H7 (cell line): ENCODE measurements around the gene TDG. TPM values are rescaled to one million over a fixed set of nuclear protein-coding genes. Genes with fewer than 3 reads are reported as not detected.

Experiments
- DNase-seq: peaks from one replicate; pipeline ENCODE4 v3.0.0; 2012
- H3K27me3 ChIP-seq: 2 replicates; pipeline ENCODE4 v1.6.0; 2011; ENCODE audit warnings: mild to moderate bottlenecking, low read length; ENCODE audit not compliant: control insufficient read depth, insufficient read depth
- H3K36me3 ChIP-seq: replicated peaks from 2 replicates; pipeline ENCODE4 v1.5.1; 2011; ENCODE audit warnings: low read length; ENCODE audit not compliant: control insufficient read depth, insufficient read depth
- H3K4me3 ChIP-seq: 2 replicates; pipeline ENCODE4 v1.5.1; 2011; ENCODE audit warnings: low read depth, mild to moderate bottlenecking, control low read depth, low read length, moderate library complexity; ENCODE audit not compliant: insufficient read depth
- total RNA-seq: library from RNA; depleted of rRNA; stranded (reverse); fragments of >200 nt; shearing (Covaris generic); gene quantifications from 2 replicates; pipeline ENCODE4 v1.2.3, GENCODE V29; 2014

Gene TDG
- total RNA-seq, 1 experiment from 2014 or later, result 41.2 TPM

DNA sequence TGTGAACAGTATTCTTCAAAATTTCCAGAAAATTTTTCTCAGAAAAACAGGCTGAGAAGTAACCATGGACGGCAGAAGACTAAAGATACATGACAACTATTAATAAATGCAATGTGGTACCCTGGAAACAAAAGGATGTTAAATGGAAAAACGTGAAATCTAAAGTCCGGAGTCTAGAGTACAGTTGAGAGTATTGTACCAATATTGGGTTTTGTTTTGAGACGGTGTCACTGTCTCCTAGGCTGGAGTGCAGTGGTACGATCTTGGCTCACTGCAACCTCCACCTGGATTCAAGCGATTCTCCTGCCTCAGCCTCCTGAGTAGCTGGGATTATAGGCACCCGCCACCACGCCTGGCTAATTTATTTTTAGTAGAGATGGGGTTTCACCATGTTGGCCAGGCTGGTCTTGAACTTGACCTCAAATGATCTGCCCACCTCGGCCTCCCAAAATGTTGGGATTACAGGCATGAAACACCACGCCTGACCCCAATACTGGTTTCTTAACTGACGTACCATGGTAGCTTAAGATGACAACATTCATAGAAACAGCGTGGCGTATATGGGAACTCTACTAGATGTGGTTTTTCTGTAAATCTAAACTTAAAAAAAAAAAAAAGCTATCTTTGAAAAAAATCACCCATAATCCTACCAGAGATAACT, 16.8 kb upstream of the TDG start:
- Histone ChIP-seq H3K36me3 (peaks cover 56% of the 10 kb centered on the region), H3K27me3 (no peaks in the 10 kb centered on the region), H3K4me3 (no peak overlapping the region)
- no peak for DNase-seq

DNA sequence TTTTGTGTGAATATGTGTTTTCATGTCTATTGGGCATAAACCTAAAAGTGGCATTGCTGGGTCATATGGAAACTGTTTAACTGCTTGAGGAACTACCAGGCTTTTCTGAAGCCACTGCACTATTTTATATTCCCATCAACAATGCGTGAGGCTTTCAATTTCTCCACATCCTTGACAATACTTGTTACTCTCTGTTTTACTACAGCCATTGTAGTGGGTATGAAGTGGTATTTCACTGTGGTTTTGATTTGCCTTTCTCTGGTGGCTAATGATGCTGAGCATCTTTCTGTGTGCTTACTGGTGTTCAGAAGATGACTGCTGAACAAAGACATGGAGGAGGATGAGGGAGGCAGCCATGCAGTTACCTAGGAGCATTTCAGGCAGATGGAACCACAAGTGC, 13.2 kb upstream of the TDG start:
- peaks cover 36% of the 10 kb centered on the region for H3K36me3 ChIP-seq
- no peak overlapping the region for H3K4me3 ChIP-seq
- no peak for DNase-seq
- H3K27me3 ChIP-seq, result no peaks in the 10 kb centered on the region

DNA sequence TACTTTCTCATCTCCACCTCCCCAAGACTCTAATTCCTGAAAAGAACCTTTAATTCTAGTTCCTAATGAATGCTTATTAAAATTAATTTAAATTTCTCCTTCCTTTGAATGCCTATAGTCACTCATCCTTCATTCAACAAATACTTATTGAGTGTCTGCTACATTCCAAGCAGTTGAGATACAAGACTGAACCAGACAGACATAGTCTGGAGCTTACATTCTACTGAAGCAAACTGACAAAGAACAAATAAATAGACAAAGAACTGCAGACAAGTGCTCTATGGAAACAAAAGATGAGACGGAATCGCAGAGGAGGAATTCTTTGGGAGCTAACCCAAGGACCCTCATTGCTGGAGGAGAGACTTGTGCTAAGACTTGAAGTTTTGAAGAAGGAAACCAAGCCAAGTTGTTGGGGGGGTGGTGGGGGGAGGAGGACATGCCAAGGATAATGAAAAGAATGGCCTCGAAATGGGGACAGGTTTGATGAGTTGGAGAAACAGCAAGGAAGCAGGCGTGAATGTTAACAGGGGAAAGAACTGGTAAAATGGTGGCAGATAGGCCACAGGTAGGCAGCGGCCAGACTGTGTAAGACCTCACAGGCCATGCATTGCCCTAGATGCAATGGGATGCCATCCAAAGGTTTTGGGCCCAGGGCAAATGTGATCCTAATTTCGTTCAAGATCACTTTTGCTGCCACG, 9.7 kb upstream of the TDG start:
- H3K4me3 ChIP-seq, result peak overlapping the region; percentile 95
- peak; percentile 13 for DNase-seq
- H3K36me3 ChIP-seq, result peaks cover 21% of the 10 kb centered on the region
- no peaks in the 10 kb centered on the region for H3K27me3 ChIP-seq

- no peak for DNase-seq
- Histone ChIP-seq H3K36me3 (peaks cover 19% of the 10 kb centered on the region), H3K27me3 (no peaks in the 10 kb centered on the region), H3K4me3 (peak overlapping the region; percentile 95)
Measured at GRCh38 chr12:103956509-103957027, 9.1 kb upstream of the TDG start.

DNA sequence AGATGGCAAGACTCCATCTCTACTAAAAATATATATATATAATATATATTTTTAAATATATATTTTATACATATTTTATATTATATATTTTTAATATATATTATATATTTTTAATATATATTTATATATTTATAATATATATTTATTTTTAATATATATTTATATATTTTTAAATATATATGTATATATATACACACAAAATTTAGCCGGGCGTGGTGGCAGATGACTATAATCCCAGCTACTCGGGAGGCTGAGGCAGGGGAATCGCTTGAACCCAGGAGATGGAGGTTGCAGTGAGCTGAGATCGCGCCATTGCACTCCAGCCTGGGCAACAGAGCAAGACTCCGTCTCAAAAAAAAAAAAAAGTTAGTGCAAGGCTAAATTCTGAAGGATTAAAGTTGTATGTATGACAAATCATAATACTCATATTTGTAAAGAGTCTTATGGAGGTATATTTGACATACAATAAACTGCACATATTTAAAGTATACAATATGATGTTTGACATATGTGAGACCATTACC, 7.7 kb upstream of the TDG start:
- peaks cover 12% of the 10 kb centered on the region for H3K36me3 ChIP-seq
- peak overlapping the region; percentile 95; the same call in 1 of the 2 replicates for H3K4me3 ChIP-seq
- DNase-seq, result no peak
- H3K27me3 ChIP-seq, result no peaks in the 10 kb centered on the region

DNA sequence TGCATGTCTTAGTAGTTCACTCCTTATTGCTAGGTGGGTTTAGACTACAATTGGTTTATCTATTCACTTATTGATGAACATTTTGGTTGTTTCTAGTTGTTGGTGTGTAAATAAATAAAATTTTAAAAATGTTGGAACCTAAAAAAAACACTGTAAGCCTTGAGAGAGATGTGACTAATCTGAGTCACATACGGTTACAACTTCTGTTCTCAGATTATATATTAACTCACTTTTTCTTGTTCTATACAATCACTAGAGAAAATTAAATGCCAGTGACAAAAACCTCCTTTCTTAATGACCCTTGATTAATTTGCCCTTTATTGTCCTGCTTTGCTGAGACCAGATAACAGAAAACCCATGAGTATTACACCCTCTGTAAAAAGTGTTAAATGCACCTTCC, 7.1 kb upstream of the TDG start:
- peaks cover 5% of the 10 kb centered on the region for H3K36me3 ChIP-seq
- H3K4me3 ChIP-seq, result no peak overlapping the region
- no peak for DNase-seq
- H3K27me3 ChIP-seq, result no peaks in the 10 kb centered on the region

DNA sequence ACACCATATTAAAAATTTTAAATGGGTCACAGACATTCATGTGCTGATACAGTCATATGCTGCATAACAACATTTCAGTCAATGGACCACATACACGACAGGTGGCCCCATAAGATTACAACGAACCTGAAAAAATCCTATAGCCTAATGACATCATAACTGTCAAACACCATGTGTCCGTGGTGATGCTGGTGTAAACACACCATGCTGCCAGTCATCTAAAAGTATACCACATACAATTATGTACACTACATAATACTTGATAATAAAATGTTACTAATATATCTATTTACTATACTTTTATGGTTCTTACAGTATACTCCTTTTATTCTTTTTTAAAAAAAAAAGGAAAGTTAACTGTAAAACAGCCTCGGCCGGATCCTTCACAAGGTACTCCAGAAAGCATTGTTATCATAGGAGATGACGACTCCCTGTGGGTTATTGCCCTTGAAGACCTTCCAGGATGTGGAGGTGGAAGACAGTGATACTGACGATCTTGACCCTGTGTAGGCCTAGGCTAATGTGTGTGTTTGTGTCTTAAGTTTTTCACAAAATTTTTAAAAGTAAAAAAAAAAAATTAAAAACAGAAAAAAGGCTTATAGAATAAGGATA, 5.0 kb upstream of the TDG start:
- DNase-seq, result no peak
- Histone ChIP-seq H3K27me3 (no peaks in the 10 kb centered on the region), H3K4me3 (no peak overlapping the region), H3K36me3 (no peaks in the 10 kb centered on the region)

DNA sequence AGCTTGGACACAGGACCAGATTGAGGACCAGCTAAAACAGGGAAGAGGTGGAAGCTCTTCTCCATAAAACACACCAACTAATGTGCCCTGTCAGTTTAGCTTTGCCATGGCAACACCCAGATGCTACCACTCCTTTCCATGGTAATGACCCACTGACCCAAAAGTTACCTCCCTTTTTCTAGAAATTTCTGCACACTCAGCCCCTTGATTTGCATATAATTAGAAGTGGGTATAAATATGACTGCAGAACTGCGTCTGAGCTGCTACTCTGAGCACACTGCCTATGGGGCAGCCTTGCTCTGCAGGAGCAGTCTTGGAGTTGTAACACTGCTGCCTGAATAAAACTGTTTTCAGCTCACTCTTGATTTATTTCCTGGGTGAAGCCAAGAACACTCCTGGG, 3.2 kb upstream of the TDG start:
- no peak for DNase-seq
- H3K4me3 ChIP-seq, result no peak overlapping the region
- H3K36me3 ChIP-seq, result no peaks in the 10 kb centered on the region
- H3K27me3 ChIP-seq, result no peaks in the 10 kb centered on the region

GRCh38 chr12:103964805-103965204, 867 bp upstream of the TDG start:
- H3K27me3 ChIP-seq, result no peaks in the 10 kb centered on the region
- no peak for DNase-seq
- H3K4me3 ChIP-seq, result peak overlapping the region; percentile 81
- H3K36me3 ChIP-seq, result no peaks in the 10 kb centered on the region

DNA sequence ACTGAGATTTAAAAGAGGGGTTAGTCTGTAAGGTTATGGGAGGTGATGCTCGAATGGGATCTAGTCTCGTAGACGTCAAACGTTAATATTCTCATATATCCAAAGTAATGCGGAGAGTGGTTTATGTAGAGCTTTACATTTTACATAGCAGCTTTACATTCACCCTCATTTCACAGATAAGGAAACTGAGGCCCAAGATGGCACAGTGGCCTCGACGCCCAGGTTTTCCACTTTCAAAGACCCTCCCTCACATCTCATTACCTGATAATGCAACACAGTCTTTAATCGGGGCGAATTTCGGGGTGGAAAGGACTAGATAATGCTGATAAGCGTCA, 450 bp upstream of the TDG start:
- peak overlapping the region; percentile 81 for H3K4me3 ChIP-seq
- H3K36me3 ChIP-seq, result no peaks in the 10 kb centered on the region; the same call in 1 of the 2 replicates
- DNase-seq, result no peak
- no peaks in the 10 kb centered on the region for H3K27me3 ChIP-seq

GRCh38 chr12:103966736-103967135, 1.1 kb downstream of the TDG start:
- DNase-seq, result no peak
- Histone ChIP-seq H3K36me3 (no peaks in the 10 kb centered on the region; the same call in 1 of the 2 replicates), H3K4me3 (peak overlapping the region; percentile 81), H3K27me3 (no peaks in the 10 kb centered on the region)

DNA sequence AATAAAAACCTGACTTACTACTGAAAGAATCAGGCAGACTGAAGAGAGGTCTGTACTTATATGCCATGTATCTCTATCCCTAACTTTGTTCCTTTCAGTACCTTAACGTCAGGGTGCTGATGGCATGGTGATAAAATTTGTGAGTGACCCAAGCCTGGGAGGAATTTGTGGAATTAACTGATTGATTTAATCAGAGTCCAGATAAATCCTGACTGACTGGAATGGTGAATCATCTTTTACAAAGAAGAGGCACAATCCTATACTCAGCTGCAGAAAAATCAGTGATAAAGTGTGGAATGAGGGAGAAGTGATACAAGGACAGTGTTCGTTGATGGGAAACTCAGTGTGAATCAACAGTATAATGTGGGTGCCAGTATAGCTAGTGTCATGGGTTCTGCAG, 3.7 kb downstream of the TDG start:
- no peaks in the 10 kb centered on the region for H3K27me3 ChIP-seq
- H3K4me3 ChIP-seq, result no peak overlapping the region
- no peaks in the 10 kb centered on the region; the same call in 1 of the 2 replicates for H3K36me3 ChIP-seq
- DNase-seq, result no peak

DNA sequence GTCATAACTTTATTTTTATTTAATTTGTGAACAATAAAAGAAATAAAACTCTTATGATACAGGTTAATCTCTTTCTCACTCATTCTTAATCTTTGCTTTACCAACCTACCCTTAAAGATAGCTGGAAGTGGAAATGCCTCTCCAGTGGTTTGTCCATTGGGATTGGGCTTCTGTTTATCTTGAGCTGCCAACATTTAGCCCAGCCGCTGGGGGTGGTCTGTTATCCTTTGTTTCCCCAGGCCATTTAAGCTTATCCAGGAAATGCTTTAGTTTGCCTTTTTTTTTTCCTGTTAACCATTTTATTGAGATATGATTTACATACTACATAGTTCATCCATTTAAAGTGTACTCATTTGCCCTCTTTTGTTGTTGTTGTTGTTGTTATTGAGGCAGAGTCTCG, 8.2 kb downstream of the TDG start:
- peak; percentile 15 for DNase-seq

DNA sequence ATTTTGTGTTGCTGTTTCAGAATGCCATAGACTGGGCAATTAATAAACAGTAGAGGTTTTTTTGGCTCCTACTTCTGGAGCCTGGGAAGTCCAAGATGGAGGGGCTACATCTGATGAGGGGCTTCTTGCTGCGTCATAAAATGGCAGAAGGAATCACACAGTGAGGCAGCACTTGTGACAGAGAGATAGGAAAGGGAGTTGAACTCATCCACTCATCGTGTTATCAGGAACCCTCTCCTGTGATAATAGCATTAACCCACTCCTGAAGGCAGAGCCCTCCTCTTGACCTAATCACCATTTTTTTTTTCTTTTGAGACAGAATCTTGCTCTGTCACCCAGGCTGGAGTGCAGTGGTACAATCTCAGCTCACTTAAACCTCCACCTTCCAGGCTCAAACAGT, 9.7 kb downstream of the TDG start:
- no peak for DNase-seq
- Histone ChIP-seq H3K4me3 (no peak overlapping the region), H3K27me3 (no peaks in the 10 kb centered on the region), H3K36me3 (peaks cover 10% of the 10 kb centered on the region)

More for the DNA sequence above, 8.2 kb downstream of the TDG start:
- Histone ChIP-seq H3K27me3 (no peaks in the 10 kb centered on the region), H3K4me3 (no peak overlapping the region), H3K36me3 (peaks cover 5% of the 10 kb centered on the region)
